GM18519 (cell line): ENCODE results near the gene DHRS2.
"Not testable (repeated sequence)": the region's sequence is repeated elsewhere in the genome, so short reads cannot be mapped to it uniquely, and the experiment has no call there.

Experiments
- ATAC-seq: cut with Tn5 transposase; IDR thresholded peaks from one replicate; pipeline ENCODE4 v1.9.1; 2021; ENCODE audit warnings: mild to moderate bottlenecking, moderate library complexity; ENCODE audit not compliant: unreplicated experiment, low FRiP score

DHRS2 gene

GRCh38 chr14:23675906-23676305, 39.7 kb downstream of the DHRS2 start:
- no peak for ATAC-seq

- ATAC-seq, result no peak
These were observed 45.2 kb downstream of the DHRS2 start for GRCh38 chr14:23681337-23681736.

GRCh38 chr14:23689709-23690514, 53.7 kb downstream of the DHRS2 start:
- ATAC-seq, result not testable (repeated sequence)

GRCh38 chr14:23692416-23692815, 56.3 kb downstream of the DHRS2 start:
- ATAC-seq, result no peak

GRCh38 chr14:23693252-23693775, 57.1 kb downstream of the DHRS2 start:
- no peak for ATAC-seq

GRCh38 chr14:23694085-23694948, 58.2 kb downstream of the DHRS2 start:
- ATAC-seq, result no peak
